Astrocyte (in vitro differentiated cells and primary cell): Measurements from ENCODE around the gene OOEP.

Experiments used
- EZH2 ChIP-seq: IDR thresholded peaks from 2 replicates; pipeline ENCODE4 v1.6.1; 2012; ENCODE audit warnings: mild to moderate bottlenecking, low read length, inconsistent platforms; ENCODE audit not compliant: insufficient read depth
- TF ChIP-seq, protein P1 (sequence below): IDR thresholded peaks from 2 replicates; pipeline ENCODE4 v1.5.1; 2011; ENCODE audit warnings: low read depth, mild to moderate bottlenecking, inconsistent platforms, low read length, moderate library complexity; ENCODE audit not compliant: insufficient read depth

DNA sequence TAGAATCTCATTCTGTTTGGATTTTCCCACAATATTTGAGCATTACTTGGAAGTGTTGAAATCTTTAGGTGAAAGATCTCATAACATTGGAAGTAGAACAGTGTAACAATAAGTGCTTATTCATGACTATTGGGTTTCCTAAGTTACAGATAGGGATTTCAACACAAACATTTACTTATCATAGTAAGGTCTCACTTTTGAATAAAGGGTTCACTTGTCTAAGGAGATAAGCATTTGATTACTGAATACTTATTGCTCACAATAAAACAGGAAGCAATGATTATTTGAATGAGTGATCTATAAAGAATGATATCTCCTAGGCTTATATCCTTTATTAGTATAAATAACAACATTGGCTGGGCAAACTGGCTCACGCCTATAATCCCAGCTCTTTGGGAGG, 39.7 kb upstream of the OOEP start:
- TF ChIP-seq, protein P1, sequence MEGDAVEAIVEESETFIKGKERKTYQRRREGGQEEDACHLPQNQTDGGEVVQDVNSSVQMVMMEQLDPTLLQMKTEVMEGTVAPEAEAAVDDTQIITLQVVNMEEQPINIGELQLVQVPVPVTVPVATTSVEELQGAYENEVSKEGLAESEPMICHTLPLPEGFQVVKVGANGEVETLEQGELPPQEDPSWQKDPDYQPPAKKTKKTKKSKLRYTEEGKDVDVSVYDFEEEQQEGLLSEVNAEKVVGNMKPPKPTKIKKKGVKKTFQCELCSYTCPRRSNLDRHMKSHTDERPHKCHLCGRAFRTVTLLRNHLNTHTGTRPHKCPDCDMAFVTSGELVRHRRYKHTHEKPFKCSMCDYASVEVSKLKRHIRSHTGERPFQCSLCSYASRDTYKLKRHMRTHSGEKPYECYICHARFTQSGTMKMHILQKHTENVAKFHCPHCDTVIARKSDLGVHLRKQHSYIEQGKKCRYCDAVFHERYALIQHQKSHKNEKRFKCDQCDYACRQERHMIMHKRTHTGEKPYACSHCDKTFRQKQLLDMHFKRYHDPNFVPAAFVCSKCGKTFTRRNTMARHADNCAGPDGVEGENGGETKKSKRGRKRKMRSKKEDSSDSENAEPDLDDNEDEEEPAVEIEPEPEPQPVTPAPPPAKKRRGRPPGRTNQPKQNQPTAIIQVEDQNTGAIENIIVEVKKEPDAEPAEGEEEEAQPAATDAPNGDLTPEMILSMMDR = no peak
- no peak for TF ChIP-seq EZH2
